Stimulated activated CD4-positive, alpha-beta T cell treated with anti-CD3 and anti-CD28 coated beads, Interleukin-2, amount 100 ng/mL, for 4 hours (primary cell): ENCODE results near the gene HYOU1.
"Not testable (repeated sequence)": the region's sequence is repeated elsewhere in the genome, so short reads cannot be mapped to it uniquely, and the experiment has no call there.

Experiments used
- DNase-seq: peaks from one replicate; pipeline ENCODE4 v3.0.0-alpha.2; 2020; ENCODE audit warnings: low read depth

Gene HYOU1

DNA sequence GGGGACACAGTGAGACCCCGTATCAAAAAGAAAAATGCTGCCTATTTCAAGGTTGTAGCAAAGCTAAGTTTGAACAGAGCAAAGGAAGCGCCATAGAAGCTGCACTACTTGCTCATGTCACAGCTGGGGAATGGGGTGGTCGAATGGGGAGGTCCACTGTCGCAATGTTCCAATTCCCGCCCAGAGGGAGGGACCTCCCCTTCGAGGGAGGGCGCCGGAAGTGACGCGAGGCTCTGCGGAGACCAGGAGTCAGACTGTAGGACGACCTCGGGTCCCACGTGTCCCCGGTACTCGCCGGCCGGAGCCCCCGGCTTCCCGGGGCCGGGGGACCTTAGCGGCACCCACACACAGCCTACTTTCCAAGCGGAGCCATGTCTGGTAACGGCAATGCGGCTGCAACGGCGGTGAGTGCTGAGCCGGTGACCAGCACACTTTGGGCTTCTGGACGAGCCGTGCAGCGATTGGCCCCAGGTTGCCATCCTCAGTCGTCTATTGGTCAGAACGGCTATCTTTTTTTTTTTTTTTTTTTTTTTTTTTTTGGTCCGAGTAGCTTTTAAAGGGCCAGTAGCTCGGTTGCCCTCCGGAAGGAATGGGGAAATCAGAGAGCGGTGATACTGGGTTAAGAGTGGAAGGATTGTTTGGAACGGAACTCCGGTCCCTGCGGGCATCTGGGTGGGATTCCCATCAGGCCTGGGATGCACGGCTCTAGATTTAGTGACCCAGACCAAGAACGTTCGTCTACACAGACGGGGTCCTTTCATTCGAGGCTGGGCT is 27.8 kb upstream of the HYOU1 start, which contains the start of gene HMBS:
TSS of gene HMBS (plus strand) at position 219 of the 774 bp plus-strand sequence. CDS start at position 372, 153 bp downstream.
- DNase-seq, result peak; percentile 89

- no peak for DNase-seq
Observed at GRCh38 chr11:119081682-119082260, 24.8 kb upstream of the HYOU1 start.

DNA sequence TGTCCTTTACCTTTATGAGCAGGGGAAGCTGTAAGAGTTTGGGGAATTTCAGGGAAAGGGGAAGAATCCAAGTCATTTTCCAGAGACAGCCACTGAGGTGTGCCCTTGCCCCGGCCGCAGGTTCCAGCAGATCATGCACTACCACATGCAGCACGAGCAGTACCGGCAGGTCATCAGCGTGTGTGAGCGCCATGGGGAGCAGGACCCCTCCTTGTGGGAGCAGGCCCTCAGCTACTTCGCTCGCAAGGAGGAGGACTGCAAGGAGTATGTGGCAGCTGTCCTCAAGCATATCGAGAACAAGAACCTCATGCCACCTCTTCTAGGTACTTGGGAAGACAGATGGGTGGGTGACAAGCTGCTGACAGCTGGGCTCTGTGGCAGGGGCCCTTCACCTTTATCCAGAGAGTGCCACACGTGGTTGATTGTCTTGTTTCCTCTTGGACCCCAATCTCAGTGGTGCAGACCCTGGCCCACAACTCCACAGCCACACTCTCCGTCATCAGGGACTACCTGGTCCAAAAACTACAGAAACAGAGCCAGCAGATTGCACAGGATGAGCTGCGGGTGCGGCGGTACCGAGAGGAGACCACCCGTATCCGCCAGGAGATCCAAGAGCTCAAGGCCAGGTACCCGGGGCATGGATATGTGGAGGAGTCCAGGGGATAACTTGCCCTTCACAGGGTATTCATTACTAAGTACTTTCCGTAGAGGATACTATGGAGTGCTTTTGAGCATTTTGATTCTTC is 21.8 kb upstream of the HYOU1 start:
- DNase-seq, result no peak

GRCh38 chr11:119077839-119078238 is 20.8 kb upstream of the HYOU1 start:
- no peak for DNase-seq

- DNase-seq, result peak; percentile 98
Observed at GRCh38 chr11:119067371-119068222, 10.6 kb upstream of the HYOU1 start, which contains the start of gene VPS11. VPS11 (plus strand) TSS chr11:119067818; CDS start chr11:119067824, 6 bp downstream.

GRCh38 chr11:119065369-119065768 is 8.4 kb upstream of the HYOU1 start:
- peak; percentile 24 for DNase-seq

DNA sequence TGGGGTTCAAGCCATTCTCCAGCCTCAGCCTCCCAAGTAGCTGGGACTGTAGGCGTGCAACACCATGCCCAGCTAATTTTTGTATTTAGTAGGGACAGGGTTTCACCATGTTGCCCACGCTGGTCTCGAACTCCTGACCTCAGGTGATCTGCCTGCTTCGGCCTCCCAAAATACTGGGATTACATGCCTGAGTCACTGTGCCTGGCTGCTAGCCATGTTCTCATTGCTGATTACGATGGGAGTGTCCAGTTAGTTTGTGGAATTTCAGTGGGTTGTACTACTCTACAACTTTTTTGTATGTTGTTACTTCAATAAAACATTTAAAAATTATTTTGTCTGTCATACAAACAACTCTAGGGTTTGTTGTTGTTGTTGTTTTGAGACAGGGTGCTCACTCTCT is 5.8 kb upstream of the HYOU1 start:
- no peak for DNase-seq

- DNase-seq, result no peak
Observed at GRCh38 chr11:119061256-119061655, 4.3 kb upstream of the HYOU1 start.

DNA sequence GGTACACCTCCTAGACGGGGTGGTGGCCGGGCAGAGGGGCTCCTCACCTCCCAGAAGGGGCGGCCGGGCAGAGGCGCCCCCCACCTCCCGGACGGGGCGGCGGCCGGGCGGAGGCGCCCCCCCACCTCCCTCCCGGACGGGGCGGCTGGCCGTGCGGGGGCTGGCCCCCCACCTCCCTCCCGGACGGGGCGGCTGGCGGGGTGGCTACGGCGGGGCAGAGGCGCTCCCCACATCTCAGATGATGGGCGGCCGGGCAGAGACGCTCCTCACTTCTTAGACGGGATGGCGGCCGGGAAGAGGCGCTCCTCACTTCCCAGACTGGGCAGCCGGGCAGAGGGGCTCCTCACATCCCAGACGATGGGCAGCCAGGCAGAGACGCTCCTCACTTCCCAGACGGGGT is 2.1 kb upstream of the HYOU1 start:
- not testable (repeated sequence) for DNase-seq

GRCh38 chr11:119056421-119056999 is 495 bp downstream of the HYOU1 start:
- DNase-seq, result peak; percentile 19

GRCh38 chr11:119055901-119056300 is 1.1 kb downstream of the HYOU1 start:
- DNase-seq, result no peak

DNA sequence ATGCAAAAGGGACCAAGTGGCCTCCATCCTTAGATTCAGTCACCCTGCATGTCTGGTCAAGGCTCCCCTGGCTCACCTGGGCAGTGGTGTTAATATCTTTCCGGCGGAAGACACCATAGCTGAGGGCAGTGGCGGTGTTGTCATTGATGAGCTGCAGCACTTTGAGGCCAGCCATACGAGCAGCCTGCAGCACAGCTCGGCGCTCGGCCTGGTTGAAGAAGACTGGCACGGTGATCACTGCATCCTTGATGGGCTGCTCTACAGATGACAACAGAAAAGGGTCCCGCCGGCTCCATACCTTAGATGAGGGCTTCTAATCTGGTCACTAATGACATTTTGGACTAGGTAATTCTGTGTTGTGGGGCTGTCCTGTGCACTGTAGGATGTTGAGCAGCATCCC is 2.6 kb downstream of the HYOU1 start:
- no peak for DNase-seq

DNA sequence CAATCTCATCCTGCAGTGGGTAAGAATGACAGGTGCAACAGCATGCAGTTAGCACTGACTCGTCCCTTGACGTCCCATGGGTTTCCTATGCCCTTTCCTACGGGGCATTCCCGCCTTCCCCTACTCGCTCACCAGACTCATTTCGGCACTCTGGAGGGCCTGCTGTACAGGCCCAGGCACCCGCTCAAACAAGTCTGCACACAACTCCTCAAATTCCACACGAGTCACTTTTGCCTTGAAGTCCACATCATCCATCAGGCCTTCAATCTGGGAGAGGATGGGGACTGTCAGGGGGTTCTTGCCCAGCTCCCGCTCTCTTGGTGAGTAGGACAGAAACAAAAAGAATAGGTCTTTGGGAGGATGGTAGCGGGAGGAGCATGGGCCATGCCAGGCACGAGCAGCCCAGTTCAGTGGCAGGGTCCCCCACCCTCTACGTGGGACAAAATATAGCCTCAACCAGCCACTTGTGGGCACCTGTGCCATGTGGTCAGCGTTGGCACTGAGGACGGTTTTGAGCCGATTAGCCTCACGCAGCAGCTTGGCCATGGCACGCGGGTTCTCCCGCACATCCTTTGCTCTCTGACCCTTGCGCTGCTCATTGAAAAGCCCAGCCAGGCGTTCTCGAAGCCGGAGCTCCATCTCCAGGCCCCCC is 4.7 kb downstream of the HYOU1 start:
- no peak for DNase-seq

DNA sequence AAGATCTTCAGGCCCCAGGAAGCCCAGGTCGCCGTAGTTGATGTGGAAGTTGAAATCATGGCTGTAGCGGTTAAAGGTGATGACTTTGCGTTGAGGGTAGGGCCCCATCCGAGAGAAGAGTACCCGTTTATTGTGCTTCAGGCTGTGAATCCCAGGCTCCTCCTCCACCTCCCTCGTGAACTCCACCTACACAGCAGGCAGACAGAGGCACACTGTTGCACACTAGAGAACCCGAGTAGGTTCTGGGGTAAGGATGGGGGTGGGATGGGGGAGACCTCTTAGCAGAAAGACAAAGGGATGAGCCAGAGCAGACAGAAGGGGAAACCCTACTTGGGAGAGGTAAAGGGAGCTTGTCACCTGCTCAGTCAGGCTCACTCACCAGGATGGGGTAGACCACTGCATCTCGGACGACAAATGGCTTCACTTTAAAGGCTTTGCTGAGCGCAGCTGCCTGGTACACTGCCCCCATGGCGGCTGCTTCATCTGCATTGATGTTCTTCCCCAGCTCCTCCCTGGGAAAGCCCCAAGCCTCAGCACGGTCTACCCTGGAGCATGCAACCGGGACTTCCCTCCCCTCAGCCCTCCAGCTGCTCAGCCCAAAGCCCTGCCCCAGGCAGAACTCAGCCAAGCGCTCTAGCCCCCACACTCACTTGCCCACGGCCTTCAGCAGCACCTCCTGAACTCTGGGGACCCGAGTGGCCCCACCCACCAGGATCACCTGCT is 5.4 kb downstream of the HYOU1 start:
- no peak for DNase-seq

DNA sequence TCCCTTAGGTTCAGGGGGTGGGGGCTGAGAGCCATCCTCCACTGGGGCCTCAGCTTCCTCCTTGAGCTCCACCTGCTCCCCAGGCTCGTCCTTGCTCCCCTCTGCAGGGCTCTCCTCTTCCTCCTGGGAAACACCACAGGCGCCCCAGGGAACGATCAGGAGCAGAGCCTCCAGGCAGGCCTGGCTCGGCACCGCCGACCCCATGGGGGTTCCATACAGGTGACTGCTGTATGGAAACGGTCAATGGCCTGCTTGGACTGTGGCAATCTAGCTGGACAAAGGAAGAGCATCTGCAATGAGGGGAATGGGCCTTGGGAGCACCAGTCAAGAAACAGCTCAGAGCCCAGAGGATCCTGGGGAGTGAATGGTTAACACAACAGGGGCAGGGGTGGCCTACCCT is 7.9 kb downstream of the HYOU1 start:
- no peak for DNase-seq

GRCh38 chr11:119048644-119049043 is 8.4 kb downstream of the HYOU1 start:
- no peak for DNase-seq

DNA sequence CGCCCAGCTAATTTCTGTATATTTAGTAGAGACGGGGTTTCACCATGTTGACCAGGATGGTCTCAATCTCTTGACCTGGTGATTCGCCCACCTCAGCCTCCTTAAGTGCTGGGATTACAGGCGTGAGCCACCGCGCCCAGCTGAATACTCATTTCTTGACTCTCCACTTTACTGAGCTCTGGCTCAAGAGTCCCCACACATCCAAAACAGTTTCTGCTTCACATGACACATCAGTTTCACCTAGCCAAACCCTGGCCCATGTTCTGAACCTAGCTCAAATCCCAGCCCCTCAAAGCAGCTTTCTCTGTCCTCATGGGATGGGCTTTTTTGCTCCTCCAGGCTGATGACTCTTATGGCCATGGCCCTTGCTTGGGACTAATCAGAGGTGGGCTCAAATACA is 9.8 kb downstream of the HYOU1 start:
- no peak for DNase-seq

- DNase-seq, result no peak
Observed at GRCh38 chr11:119046489-119046888, 10.5 kb downstream of the HYOU1 start.

DNA sequence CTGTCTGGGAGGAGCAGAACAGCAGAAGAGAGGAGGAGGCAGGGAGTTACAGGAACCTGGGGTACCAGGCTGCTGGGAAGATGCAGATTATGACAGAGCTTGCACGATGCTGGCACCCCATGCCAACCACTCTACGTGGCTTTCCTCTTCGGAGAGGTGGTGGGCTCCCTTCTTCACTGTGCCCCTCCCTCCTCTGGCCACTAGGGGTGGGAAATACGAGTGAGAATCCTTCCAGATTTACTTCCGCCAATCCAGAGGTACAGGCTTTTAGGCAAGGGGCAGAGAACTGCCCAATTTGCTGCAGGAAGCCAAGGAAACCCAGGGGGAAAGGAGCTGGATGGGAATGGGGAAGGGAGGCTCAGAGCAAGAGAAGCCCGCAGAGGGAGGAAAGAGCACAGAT is 12.3 kb downstream of the HYOU1 start:
- DNase-seq, result no peak

DNA sequence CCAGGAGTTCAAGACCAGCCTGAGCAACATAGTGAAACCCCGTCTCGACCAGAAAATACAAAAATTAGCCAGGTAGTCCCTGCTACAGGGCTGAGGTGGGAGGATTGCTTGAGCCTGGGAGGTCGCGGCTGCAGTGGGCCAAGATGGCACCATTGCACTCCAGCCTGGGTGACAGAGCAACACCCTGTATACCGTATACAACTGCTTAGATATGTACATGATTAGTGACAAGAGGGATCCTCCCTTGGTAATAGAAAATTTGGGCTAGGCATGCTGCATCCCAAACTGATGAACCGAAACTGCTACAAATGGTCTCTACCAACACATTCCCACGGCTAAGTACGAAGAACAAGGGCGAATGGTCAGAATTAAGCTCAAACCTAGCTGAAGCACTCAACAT is 14.1 kb downstream of the HYOU1 start:
- DNase-seq, result no peak
